Measurements from ENCODE around the gene BCAS3.

DNA sequence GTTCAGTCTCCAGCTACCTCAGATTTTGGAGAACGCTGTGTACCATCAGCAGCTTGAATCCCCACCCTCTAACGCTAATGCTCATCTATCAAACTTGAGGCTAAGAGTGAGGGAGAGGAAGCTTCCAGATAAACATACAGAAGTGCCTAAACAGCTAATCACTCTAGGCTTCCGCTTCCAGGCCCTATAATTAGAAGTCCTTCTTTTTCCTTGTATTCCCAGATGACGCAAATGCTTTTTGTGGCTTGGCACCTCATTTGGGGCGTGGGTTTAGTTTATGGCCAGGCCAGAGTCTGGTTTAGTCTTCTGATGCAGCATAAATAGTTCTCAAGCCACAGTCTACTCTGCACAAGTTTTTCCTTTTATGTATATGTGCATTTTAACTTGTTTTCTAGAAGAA is 263.4 kb downstream of the BCAS3 start:
- TF ChIP-seq, protein P1, sequence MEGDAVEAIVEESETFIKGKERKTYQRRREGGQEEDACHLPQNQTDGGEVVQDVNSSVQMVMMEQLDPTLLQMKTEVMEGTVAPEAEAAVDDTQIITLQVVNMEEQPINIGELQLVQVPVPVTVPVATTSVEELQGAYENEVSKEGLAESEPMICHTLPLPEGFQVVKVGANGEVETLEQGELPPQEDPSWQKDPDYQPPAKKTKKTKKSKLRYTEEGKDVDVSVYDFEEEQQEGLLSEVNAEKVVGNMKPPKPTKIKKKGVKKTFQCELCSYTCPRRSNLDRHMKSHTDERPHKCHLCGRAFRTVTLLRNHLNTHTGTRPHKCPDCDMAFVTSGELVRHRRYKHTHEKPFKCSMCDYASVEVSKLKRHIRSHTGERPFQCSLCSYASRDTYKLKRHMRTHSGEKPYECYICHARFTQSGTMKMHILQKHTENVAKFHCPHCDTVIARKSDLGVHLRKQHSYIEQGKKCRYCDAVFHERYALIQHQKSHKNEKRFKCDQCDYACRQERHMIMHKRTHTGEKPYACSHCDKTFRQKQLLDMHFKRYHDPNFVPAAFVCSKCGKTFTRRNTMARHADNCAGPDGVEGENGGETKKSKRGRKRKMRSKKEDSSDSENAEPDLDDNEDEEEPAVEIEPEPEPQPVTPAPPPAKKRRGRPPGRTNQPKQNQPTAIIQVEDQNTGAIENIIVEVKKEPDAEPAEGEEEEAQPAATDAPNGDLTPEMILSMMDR (IDR thresholded peaks at IDR 0.05) = no peak
- no peak for TF ChIP-seq POLR2A (IDR thresholded peaks at IDR 0.05)

Measured in lower leg skin (tissue), 3 donors.